ENCODE results near the gene RBM23.

RBM23 gene

GRCh38 chr14:22923746-22924145 is 4.8 kb upstream of the RBM23 start:
- no peak for TF ChIP-seq POLR2AphosphoS5 (IDR thresholded peaks at IDR 0.05; ENCODE audit: low read depth, low read length)

GRCh38 chr14:22922294-22922693 is 3.3 kb upstream of the RBM23 start:
- no peak for TF ChIP-seq SIN3A (IDR thresholded peaks at IDR 0.05; ENCODE audit: borderline replicate concordance, insufficient read depth, low read length)
- TF ChIP-seq TAF1 (IDR thresholded peaks at IDR 0.05; ENCODE audit: borderline replicate concordance, insufficient read depth, low read length) = no peak
- TF ChIP-seq REST (IDR thresholded peaks at IDR 0.05; ENCODE audit: insufficient read depth in 1 of 2, low read depth in 2 of 2, low read length in 2 of 2) = no peak
- no peak for TF ChIP-seq POLR2AphosphoS5 (IDR thresholded peaks at IDR 0.05; ENCODE audit: low read depth, low read length)
- TF ChIP-seq FOXP2 (optimal IDR thresholded peaks at IDR 0.05; ENCODE audit: borderline replicate concordance, extremely low read depth, extremely low read length, insufficient read depth) = no peak

- TF ChIP-seq SIN3A (IDR thresholded peaks at IDR 0.05; ENCODE audit: borderline replicate concordance, insufficient read depth, low read length) = no peak
- TF ChIP-seq TAF1 (IDR thresholded peaks at IDR 0.05; ENCODE audit: borderline replicate concordance, insufficient read depth, low read length) = no peak
- no peak for TF ChIP-seq POLR2AphosphoS5 (IDR thresholded peaks at IDR 0.05; ENCODE audit: low read depth, low read length)
- no peak for TF ChIP-seq REST (IDR thresholded peaks at IDR 0.05; ENCODE audit: insufficient read depth in 1 of 2, low read depth in 2 of 2, low read length in 2 of 2)
- no peak for TF ChIP-seq FOXP2 (optimal IDR thresholded peaks at IDR 0.05; ENCODE audit: borderline replicate concordance, extremely low read depth, extremely low read length, insufficient read depth)
These were observed 1.7 kb upstream of the RBM23 start for GRCh38 chr14:22920697-22921096.

- no peak for TF ChIP-seq TAF1 (IDR thresholded peaks at IDR 0.05; ENCODE audit: borderline replicate concordance, insufficient read depth, low read length)
- no peak for TF ChIP-seq REST (IDR thresholded peaks at IDR 0.05; ENCODE audit: insufficient read depth in 1 of 2, low read depth in 2 of 2, low read length in 2 of 2)
- no peak for TF ChIP-seq FOXP2 (optimal IDR thresholded peaks at IDR 0.05; ENCODE audit: borderline replicate concordance, extremely low read depth, extremely low read length, insufficient read depth)
- no peak for TF ChIP-seq SIN3A (IDR thresholded peaks at IDR 0.05; ENCODE audit: borderline replicate concordance, insufficient read depth, low read length)
- no peak; the same call in 1 of the 2 replicates for TF ChIP-seq POLR2AphosphoS5 (IDR thresholded peaks at IDR 0.05; ENCODE audit: low read depth, low read length)
These were observed 612 bp upstream of the RBM23 start for GRCh38 chr14:22919601-22919921.

- TF ChIP-seq REST (IDR thresholded peaks at IDR 0.05; ENCODE audit: insufficient read depth in 1 of 2, low read depth in 2 of 2, low read length in 2 of 2) = no peak
- no peak for TF ChIP-seq FOXP2 (optimal IDR thresholded peaks at IDR 0.05; ENCODE audit: borderline replicate concordance, extremely low read depth, extremely low read length, insufficient read depth)
- no peak for TF ChIP-seq POLR2AphosphoS5 (IDR thresholded peaks at IDR 0.05; ENCODE audit: low read depth, low read length)
- TF ChIP-seq SIN3A (IDR thresholded peaks at IDR 0.05; ENCODE audit: borderline replicate concordance, insufficient read depth, low read length) = no peak
- TF ChIP-seq TAF1 (IDR thresholded peaks at IDR 0.05; ENCODE audit: borderline replicate concordance, insufficient read depth, low read length) = no peak
These were observed 2.9 kb downstream of the RBM23 start for GRCh38 chr14:22915886-22916521.

Data from PFSK-1 (cell line).